GM21423 (cell line): ENCODE measurements around the gene SLC16A10.
"Not testable (repeated sequence)": the region's sequence is repeated elsewhere in the genome, so short reads cannot be mapped to it uniquely, and the experiment has no call there.

Experiments
- ATAC-seq: cut with Tn5 transposase; IDR thresholded peaks from one replicate; pipeline ENCODE4 v1.9.1; 2021; ENCODE audit warnings: mild to moderate bottlenecking, moderate library complexity; ENCODE audit not compliant: unreplicated experiment

SLC16A10 gene

GRCh38 chr6:111086685-111087084, 618 bp upstream of the SLC16A10 start:
- no peak for ATAC-seq

GRCh38 chr6:111087871-111088667, 766 bp downstream of the SLC16A10 start:
- no peak for ATAC-seq

GRCh38 chr6:111088668-111089003, 1.3 kb downstream of the SLC16A10 start:
- ATAC-seq, result no peak

- ATAC-seq, result no peak
These were observed 3.5 kb downstream of the SLC16A10 start for GRCh38 chr6:111090766-111091165.

GRCh38 chr6:111091987-111092386, 4.7 kb downstream of the SLC16A10 start:
- ATAC-seq, result no peak

- not testable (repeated sequence) for ATAC-seq
These were observed 8.2 kb downstream of the SLC16A10 start for GRCh38 chr6:111095488-111095887.

- ATAC-seq, result no peak
These were observed 8.9 kb downstream of the SLC16A10 start for GRCh38 chr6:111096246-111096645.

GRCh38 chr6:111098597-111098996, 11.3 kb downstream of the SLC16A10 start:
- no peak for ATAC-seq

- ATAC-seq, result no peak
These were observed 14.7 kb downstream of the SLC16A10 start for GRCh38 chr6:111101987-111102386.

GRCh38 chr6:111105578-111105977, 18.3 kb downstream of the SLC16A10 start:
- no peak for ATAC-seq

- no peak for ATAC-seq
These were observed 20.3 kb downstream of the SLC16A10 start for GRCh38 chr6:111107589-111107988.

- no peak for ATAC-seq
These were observed 22.7 kb downstream of the SLC16A10 start for GRCh38 chr6:111110036-111110435.

GRCh38 chr6:111113336-111114086, 26.2 kb downstream of the SLC16A10 start:
- no peak for ATAC-seq

- no peak for ATAC-seq
These were observed 26.8 kb downstream of the SLC16A10 start for GRCh38 chr6:111114087-111114443.

GRCh38 chr6:111114482-111114881, 27.2 kb downstream of the SLC16A10 start:
- ATAC-seq, result no peak

GRCh38 chr6:111118826-111119225, 31.5 kb downstream of the SLC16A10 start:
- no peak for ATAC-seq

- no peak for ATAC-seq
These were observed 32.4 kb downstream of the SLC16A10 start for GRCh38 chr6:111119571-111120329.

GRCh38 chr6:111121789-111122350, 34.6 kb downstream of the SLC16A10 start:
- ATAC-seq, result no peak

- no peak for ATAC-seq
These were observed 35.4 kb downstream of the SLC16A10 start for GRCh38 chr6:111122458-111123286.

GRCh38 chr6:111124406-111124805, 37.1 kb downstream of the SLC16A10 start:
- ATAC-seq, result no peak
